Muscle layer of colon (tissue), 2 donors: ENCODE measurements around the gene MRPS27.
A peak's percentile ranks its signal among the peaks of the same experiment; 100 is the strongest.

ENCODE experiments used
- H3K27ac ChIP-seq: one replicate; pipeline ENCODE4 v1.7.0; 2013; ENCODE audit warnings: low read depth, mild to moderate bottlenecking, low read length, moderate library complexity
- H3K27me3 ChIP-seq, 2 donors: one replicate each; pipeline ENCODE4 v1.7.0; 2013; ENCODE audit warnings: low read length in 2 of 2, mild to moderate bottlenecking in 2 of 2; ENCODE audit not compliant: insufficient read depth in 2 of 2, control insufficient read depth in 1 of 2
- H3K36me3 ChIP-seq: one replicate; pipeline ENCODE4 v1.7.0; 2013; ENCODE audit warnings: mild to moderate bottlenecking, low read length; ENCODE audit not compliant: insufficient read depth
- H3K4me1 ChIP-seq: one replicate; pipeline ENCODE4 v1.7.0; 2013; ENCODE audit warnings: mild to moderate bottlenecking, low read length; ENCODE audit not compliant: insufficient read depth
- H3K4me3 ChIP-seq, 2 donors: one replicate each; pipeline ENCODE4 v1.7.0; 2013; ENCODE audit warnings: low read length in 2 of 2, low read depth in 1 of 2, mild to moderate bottlenecking in 1 of 2, moderate library complexity in 1 of 2
- H3K9ac ChIP-seq: one replicate; pipeline ENCODE4 v1.7.0; 2013; ENCODE audit warnings: low read length
- H3K9me3 ChIP-seq: one replicate; pipeline ENCODE4 v1.7.0; 2013; ENCODE audit warnings: mild to moderate bottlenecking, low read length
- donor health status: abdominal sarcoma.
- donor health status: Adenocarcinoma of cecum.

MRPS27 gene

DNA sequence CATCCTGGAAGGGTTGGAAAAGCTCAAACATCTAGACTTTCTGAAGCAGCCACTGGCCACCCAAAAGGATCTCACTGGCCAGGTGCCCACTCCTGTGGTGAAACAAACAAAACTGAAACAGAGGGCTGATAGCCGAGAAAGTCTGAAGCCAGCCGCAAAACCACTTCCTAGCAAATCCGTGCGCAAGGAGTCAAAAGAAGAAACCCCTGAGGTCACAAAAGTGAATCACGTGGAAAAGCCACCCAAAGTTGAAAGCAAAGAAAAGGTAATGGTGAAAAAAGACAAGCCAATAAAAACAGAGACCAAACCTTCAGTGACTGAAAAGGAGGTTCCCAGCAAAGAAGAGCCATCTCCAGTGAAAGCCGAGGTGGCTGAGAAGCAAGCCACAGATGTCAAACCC, 125.2 kb downstream of the MRPS27 start:
- H3K27me3 ChIP-seq: no peaks in the 10 kb centered on the region
- no peaks in the 10 kb centered on the region for H3K9me3 ChIP-seq
- H3K36me3 ChIP-seq: peaks cover 13% of the 10 kb centered on the region
- no peak overlapping the region for H3K27ac ChIP-seq
- no peaks in the 10 kb centered on the region for H3K4me1 ChIP-seq
- no peak overlapping the region for H3K4me3 ChIP-seq
- no peak overlapping the region for H3K9ac ChIP-seq

DNA sequence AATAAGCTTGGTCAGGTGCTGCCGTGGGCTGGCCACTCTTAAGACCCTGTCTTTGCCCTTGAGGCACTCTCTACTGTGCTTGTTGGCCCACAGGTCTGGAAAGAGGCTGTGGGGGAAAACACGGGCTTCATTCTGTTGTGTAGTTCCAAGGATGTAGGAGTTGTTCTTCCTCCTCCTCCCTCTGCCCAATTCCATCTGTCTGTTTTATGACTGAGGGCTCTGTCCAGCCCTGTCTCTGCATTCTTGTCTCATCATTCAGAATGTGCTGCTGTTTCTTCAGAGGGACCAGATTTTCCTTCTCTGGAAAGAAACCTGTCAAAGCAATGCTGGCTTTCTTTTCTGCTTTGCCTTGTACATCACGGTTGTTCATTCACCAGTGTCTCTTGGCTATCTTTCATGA, 128.6 kb downstream of the MRPS27 start:
- Histone ChIP-seq H3K27ac (no peak overlapping the region), H3K4me1 (no peaks in the 10 kb centered on the region), H3K9ac (no peak overlapping the region), H3K27me3 (no peaks in the 10 kb centered on the region), H3K9me3 (no peaks in the 10 kb centered on the region), H3K36me3 (peaks cover 13% of the 10 kb centered on the region), H3K4me3 (no peak overlapping the region)

- H3K9ac ChIP-seq: no peak overlapping the region
- H3K27ac ChIP-seq: no peak overlapping the region
- H3K4me1 ChIP-seq: peaks cover 6% of the 10 kb centered on the region
- H3K27me3 ChIP-seq: no peaks in the 10 kb centered on the region
- H3K4me3 ChIP-seq: no peak overlapping the region
- H3K9me3 ChIP-seq: no peaks in the 10 kb centered on the region
- peaks cover 4% of the 10 kb centered on the region for H3K36me3 ChIP-seq
Measured at GRCh38 chr5:72189146-72189545, 130.9 kb downstream of the MRPS27 start.

DNA sequence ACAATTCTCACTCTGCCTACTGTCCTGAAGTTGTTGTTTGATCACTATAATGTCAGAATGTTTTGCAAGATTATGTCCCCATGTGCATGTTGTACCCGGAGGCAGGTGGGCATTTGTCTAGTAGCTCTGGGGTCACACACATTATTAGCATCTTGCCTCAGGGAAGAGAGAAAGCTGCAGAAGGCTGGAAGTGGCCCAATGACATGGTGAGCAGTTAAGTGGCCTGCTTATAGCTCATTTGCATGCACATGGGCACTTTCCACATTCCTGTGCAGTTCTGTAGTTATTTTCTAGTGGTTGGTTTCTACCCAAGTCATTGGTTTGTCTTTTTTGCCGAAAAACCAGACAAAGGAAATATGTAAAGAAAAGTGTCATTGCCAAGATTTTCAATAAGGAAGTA, 131.9 kb downstream of the MRPS27 start:
- Histone ChIP-seq H3K36me3 (no peaks in the 10 kb centered on the region), H3K4me3 (no peak overlapping the region), H3K27ac (no peak overlapping the region), H3K9me3 (no peaks in the 10 kb centered on the region), H3K27me3 (no peaks in the 10 kb centered on the region), H3K9ac (no peak overlapping the region), H3K4me1 (peaks cover 10% of the 10 kb centered on the region)

DNA sequence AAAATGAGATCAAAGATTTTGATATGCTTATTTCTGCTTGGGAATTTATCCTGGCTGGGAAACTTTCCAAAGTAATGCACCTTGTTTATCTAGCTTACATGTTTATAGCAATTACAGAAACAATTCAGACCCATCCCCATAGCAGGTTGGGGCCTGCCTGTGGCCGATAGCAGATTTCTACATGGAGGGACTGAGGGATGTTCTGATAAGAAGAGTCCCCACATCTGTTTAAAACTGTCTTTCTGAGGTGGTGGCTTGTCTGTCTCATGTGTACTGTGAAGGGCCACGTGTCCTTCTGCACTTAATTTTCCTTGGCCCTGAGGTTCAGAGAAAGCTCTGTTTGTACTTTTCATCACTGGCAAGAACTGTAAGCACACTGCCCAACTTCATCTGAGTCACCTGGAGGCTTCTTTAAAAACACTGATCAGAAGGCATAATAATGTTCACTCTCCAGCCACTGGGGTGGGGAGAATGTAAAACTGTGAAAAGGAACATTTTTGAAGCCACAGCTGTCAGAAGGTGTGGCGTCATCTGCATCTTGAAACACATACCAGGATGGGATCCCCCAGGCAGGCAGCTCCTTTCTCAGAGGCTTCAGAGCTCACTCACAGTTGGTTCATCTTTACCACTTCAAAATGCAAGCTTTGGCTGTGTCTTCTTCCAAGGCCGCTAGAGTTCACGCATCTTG, 132.5 kb downstream of the MRPS27 start:
- H3K27ac ChIP-seq: no peak overlapping the region
- no peaks in the 10 kb centered on the region for H3K27me3 ChIP-seq
- no peak overlapping the region for H3K9ac ChIP-seq
- H3K36me3 ChIP-seq: no peaks in the 10 kb centered on the region
- no peak overlapping the region for H3K4me3 ChIP-seq
- peaks cover 10% of the 10 kb centered on the region for H3K4me1 ChIP-seq
- no peaks in the 10 kb centered on the region for H3K9me3 ChIP-seq

DNA sequence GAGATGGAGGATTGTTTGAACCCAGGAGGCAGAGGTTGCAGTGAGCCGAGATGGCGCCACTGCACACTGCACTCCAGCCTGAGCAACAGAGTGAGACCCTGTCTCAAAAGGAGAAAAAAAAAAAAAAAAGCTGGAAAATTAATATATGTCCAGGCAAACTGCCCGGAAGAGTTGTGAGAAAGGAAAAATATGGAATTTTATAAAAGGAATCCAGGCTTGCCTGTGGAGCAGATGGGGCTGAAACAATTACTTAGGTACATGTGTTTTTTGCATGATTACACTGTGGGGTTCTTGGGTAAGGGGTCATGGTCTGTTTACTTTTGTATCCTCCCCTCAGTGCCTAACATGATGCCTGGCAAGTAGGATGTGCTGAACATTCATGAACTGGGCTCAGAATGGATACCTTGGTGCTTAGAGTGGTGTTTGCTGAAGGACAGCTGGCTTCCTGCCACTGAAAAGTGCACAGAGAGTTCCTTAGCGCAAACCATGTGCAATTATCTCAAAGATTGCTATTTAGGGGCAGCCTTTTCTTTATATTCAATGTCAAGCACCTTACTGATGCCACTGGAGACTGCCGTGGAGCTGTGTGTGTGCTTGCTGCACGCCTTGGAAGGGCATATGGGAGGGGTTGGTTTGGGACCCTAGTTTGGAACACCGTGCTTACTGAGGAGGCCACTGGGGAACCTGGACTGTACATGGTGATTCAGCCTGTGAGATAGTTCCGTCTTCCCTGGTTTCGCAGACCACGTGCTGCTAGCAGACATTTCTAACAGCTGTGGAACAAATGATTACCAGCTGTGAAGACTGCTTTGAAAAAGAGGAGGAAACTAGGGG, 134.3 kb downstream of the MRPS27 start:
- no peaks in the 10 kb centered on the region for H3K36me3 ChIP-seq
- H3K4me1 ChIP-seq: peaks cover 10% of the 10 kb centered on the region
- no peak overlapping the region for H3K9ac ChIP-seq
- H3K4me3 ChIP-seq: no peak overlapping the region
- no peak overlapping the region for H3K27ac ChIP-seq
- H3K9me3 ChIP-seq: no peaks in the 10 kb centered on the region
- H3K27me3 ChIP-seq: no peaks in the 10 kb centered on the region

DNA sequence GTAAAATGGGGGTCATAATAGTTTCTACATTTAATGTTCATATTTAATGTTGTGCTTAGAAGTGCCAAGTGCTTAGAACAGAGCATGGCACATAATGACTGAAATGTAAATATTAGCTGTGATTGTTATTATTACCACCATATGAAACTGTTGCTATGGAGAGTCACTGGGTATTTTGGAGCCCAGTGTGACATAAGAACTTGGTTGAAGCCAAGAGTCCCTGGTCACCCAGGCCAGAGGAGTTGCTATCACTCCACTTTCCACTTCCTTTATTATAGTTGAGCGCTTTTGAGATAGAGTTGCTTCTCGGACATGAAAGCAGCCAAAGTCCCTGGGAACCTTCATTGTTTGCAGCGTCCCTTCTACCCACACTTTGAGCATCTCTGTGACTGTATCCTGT, 135.6 kb downstream of the MRPS27 start:
- no peak overlapping the region for H3K27ac ChIP-seq
- peaks cover 18% of the 10 kb centered on the region for H3K4me1 ChIP-seq
- H3K36me3 ChIP-seq: no peaks in the 10 kb centered on the region
- H3K9ac ChIP-seq: no peak overlapping the region
- no peaks in the 10 kb centered on the region for H3K9me3 ChIP-seq
- H3K27me3 ChIP-seq: no peaks in the 10 kb centered on the region
- H3K4me3 ChIP-seq: no peak overlapping the region

GRCh38 chr5:72183101-72183520, 136.9 kb downstream of the MRPS27 start:
- Histone ChIP-seq H3K4me1 (peaks cover 18% of the 10 kb centered on the region), H3K27ac (no peak overlapping the region), H3K9me3 (no peaks in the 10 kb centered on the region), H3K4me3 (no peak overlapping the region), H3K36me3 (no peaks in the 10 kb centered on the region), H3K9ac (no peak overlapping the region), H3K27me3 (no peaks in the 10 kb centered on the region)

DNA sequence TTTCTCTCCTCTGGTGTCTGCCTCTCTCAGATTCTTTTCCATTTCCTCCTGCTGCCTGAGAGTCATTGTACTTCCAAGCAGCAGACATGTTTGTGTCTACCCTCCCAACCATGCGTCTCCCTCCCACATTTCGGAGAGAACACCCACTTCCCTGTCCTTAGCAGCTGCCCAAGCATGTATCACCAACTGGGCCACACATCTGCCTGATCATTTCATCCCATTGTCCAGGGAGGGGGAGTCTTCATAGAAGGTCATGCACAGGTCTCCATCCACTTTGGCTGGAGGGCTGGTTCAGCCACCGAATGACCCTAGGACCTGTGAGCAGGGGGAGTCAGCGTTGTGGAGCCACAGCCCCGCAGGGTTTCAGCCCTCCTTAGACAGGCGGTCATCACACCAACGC, 137.4 kb downstream of the MRPS27 start:
- H3K4me3 ChIP-seq: no peak overlapping the region
- H3K9ac ChIP-seq: no peak overlapping the region
- H3K27ac ChIP-seq: no peak overlapping the region

GRCh38 chr5:72180925-72181324, 139.1 kb downstream of the MRPS27 start:
- no peak overlapping the region for H3K4me3 ChIP-seq
- no peak overlapping the region for H3K9ac ChIP-seq
- no peak overlapping the region for H3K27ac ChIP-seq
- H3K36me3 ChIP-seq: no peaks in the 10 kb centered on the region
- no peaks in the 10 kb centered on the region for H3K27me3 ChIP-seq
- H3K9me3 ChIP-seq: no peaks in the 10 kb centered on the region
- H3K4me1 ChIP-seq: peaks cover 18% of the 10 kb centered on the region

More for the DNA sequence above, 137.4 kb downstream of the MRPS27 start:
- no peaks in the 10 kb centered on the region for H3K9me3 ChIP-seq
- H3K27me3 ChIP-seq: no peaks in the 10 kb centered on the region
- peaks cover 18% of the 10 kb centered on the region for H3K4me1 ChIP-seq
- H3K36me3 ChIP-seq: no peaks in the 10 kb centered on the region

GRCh38 chr5:72179816-72180440, 140.1 kb downstream of the MRPS27 start:
- no peak overlapping the region for H3K9ac ChIP-seq
- no peaks in the 10 kb centered on the region for H3K9me3 ChIP-seq
- H3K36me3 ChIP-seq: no peaks in the 10 kb centered on the region
- H3K4me1 ChIP-seq: peaks cover 18% of the 10 kb centered on the region
- H3K27me3 ChIP-seq: no peaks in the 10 kb centered on the region
- peak overlapping the region; percentile 1 for H3K27ac ChIP-seq
- H3K4me3 ChIP-seq: peak overlapping the region in 1 of 2 donors; percentile 51
